OCI-LY3 (cell line): ENCODE results near the gene PDIA4.

Experiments
- CTCF ChIP-seq: fragments of 200-600, 300-600 bp; sonication (generic); IDR thresholded peaks from 2 replicates; pipeline ENCODE4 v1.5.1; 2014; ENCODE audit warnings: antibody characterized with exemption, low read length, low read depth
- EZH2phosphoT487 ChIP-seq: fragments of 200-600 bp; shearing (Covaris generic); IDR thresholded peaks from 2 replicates; pipeline ENCODE4 v1.6.1; 2018; ENCODE audit warnings: antibody characterized with exemption, mixed run types, low read depth

- TF ChIP-seq CTCF: no peak
- no peak for TF ChIP-seq EZH2phosphoT487
Measured at GRCh38 chr7:148986742-148987009, 41.6 kb downstream of the PDIA4 start.
